Measurements from ENCODE around the gene ATF7.

DNA sequence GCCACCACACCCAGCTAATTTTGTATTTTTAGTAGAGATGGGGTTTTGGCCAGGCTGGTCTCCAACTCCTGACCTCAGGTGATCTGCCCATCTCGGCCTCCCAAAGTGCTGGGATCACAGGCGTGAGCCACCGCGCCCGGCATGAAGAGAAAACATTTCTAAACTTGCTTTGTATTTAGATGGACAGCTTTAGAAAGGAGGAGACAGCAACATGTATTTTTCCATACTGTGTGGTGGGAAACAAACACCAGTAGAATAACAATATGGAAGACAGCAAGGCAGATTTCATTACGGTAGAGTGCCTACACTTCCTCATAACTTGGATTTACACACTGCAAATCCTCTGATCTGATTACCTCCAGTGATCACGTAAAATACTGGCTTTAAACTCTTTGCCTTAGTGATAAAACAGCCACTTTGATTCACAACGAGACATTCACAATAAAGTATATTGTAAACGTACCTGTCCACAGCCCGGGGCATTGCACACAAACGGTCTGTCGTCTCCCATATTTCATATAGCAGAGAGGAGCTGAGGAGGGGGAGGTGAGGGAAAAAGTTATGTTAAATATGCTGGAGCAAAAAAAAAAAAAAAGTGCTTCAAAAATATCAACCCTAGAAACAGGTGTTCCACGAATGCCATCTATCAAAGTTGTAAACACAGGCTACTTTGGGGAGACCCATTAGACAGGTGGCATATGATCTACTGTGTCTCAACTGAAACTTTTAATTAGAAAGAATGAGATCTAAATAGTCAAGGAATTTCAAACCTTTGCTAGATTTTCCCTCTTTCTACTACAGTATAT is 25.5 kb downstream of the ATF7 start:
- TF ChIP-seq PCBP2 (IDR thresholded peaks at IDR 0.05; ENCODE audit: low read depth, low read length, poor library complexity, severe bottlenecking) (no peak), RAD21 (CRISPR knock-in tag; conservative IDR thresholded peaks at IDR 0.05 in 1 of 2, IDR thresholded peaks at IDR 0.05 in 1 of 2) (no peak), MAFK (IDR thresholded peaks at IDR 0.05; ENCODE audit: low read length) (no peak), POLR2A (conservative IDR thresholded peaks at IDR 0.05) (no peak), RFX5 (IDR thresholded peaks at IDR 0.05; ENCODE audit: low read depth, low read length) (no peak)
- TF ChIP-seq, protein P1, sequence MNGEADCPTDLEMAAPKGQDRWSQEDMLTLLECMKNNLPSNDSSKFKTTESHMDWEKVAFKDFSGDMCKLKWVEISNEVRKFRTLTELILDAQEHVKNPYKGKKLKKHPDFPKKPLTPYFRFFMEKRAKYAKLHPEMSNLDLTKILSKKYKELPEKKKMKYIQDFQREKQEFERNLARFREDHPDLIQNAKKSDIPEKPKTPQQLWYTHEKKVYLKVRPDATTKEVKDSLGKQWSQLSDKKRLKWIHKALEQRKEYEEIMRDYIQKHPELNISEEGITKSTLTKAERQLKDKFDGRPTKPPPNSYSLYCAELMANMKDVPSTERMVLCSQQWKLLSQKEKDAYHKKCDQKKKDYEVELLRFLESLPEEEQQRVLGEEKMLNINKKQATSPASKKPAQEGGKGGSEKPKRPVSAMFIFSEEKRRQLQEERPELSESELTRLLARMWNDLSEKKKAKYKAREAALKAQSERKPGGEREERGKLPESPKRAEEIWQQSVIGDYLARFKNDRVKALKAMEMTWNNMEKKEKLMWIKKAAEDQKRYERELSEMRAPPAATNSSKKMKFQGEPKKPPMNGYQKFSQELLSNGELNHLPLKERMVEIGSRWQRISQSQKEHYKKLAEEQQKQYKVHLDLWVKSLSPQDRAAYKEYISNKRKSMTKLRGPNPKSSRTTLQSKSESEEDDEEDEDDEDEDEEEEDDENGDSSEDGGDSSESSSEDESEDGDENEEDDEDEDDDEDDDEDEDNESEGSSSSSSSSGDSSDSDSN (IDR thresholded peaks at IDR 0.05; ENCODE audit: borderline replicate concordance in 1 of 2, low read depth in 2 of 2, low read length in 2 of 2) = no peak

Data from K562 (cell line).